HG03175 (cell line): ENCODE data around the gene PSD4.
A peak's percentile ranks its signal among the peaks of the same experiment; 100 is the strongest.

Experiments used
- ATAC-seq: cut with Tn5 transposase; IDR thresholded peaks from one replicate; pipeline ENCODE4 v1.9.1; 2021; ENCODE audit warnings: mild to moderate bottlenecking, moderate library complexity; ENCODE audit not compliant: unreplicated experiment

The PSD4 gene

DNA sequence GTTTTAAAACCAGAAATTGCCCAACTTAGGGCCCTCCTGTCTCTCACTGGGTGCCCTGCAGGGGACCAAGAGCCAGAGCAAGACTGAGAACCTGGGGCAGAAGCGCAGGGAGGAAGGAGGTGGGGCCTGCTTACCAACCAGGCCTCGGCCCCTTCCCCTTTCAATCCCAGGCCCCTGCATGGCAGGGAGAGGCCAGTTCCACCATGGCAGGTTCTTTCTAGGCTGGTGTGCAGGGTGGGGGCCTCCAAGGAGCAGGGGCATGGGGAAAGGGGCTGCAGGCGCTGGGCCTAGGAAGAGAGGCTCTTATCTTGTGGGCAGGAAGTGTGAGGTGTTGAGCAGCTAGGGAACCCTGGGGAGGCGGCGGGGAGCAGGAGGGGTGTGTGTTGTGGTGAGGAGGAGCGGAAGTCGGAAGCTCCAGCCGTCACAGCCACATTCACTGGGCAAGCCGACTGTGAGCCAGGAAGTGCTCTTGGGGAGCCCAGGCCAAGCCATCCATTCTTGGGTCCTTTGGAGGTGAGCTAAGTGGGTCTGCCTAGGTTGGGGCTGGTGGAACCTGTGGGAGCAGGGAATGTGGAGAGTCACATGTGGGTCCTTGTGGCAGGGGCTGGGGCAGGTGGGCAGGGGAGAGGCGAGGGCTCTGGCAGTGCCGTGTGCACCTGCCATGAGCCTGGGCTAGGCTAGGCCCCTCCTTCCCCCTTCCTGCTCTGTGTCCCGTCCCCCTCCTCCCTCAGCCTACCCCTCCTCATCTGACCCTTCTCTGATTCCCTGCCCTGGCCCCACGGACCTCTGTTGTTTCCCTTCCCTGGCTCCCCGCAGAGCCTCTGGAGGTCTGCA is at the start of gene PSD4:
Gene PSD4, plus strand, starts transcription at position 430 of the 834 bp plus-strand sequence. CDS start 8,486 bp downstream, outside the sequence.
- ATAC-seq, result peak; percentile 86

DNA sequence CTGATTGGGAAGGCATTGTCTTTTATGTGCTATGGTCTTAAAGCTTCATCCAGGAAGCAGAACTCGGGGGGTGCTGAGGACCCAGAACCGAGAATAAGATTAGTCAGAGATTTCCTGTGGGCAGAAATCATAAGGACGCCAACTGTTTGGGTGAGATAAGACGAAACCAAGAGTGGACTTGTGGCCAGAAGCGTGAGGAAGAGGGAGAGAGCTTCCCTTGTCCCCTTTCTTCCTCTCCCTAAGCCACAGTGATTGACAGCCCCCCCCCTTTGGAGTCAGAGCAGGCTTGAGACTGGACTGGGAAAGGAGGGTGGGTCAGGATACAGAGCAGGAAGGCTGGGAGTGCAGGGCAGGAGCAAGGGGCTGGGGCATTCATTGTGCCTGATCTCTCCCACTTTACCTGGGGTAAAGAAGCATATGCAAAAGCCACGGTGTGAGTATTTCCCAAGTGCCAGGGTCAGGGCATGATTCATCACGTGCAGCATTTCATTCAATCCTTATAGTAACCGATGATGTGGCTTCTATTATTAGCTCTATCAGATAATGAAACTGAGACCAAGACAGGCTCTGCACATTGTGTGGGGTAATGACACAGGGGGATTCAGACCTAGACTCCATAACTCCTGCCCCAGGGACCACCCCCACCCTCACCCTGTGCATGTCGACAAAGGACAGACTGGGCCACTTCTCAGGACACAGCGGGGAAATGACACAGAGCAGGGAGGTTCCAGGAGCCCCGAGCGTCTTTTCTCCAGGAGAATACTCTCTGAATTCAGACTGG is 49.4 kb upstream of the PSD4 start:
- peak; percentile 67 for ATAC-seq

DNA sequence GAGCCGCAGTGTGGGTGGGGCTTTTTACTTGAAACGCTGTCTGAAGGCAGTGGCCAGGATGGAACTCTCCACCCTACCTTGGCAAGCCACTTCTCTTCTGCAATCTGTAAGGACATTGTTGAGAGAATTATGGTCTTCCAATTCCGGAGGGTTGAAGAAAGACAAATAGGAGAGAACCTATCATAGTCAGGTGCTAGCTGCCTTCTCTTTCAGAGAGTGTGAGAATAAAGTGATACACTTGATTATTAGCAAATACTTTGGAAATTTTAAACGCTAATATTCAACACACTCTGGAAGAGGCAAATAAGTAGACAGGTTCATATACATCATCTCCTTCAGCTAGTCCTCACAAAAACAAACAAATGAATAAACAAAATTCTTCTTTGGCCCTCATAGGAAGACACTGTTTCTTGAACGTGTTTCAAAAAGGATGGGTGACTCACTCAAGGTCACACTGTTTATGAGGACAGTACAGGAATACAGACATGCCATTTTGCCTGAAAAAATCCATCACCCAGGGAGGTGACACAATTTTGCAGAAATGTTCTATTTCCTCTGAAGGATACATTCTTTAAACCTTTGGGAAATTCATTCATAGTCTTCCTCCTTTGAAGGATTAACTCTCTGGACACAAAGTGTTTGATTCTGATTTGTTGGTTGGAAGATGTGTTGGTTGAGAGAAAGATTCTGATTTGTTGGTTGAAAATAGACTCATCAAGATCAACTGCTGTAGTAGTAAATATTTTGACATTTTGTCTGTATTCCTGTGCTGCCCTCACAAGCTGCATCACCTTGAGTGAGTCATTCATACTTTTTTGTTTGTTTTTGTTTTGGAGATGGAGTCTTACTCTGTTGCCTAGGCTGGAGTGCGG is 48.6 kb upstream of the PSD4 start:
- no peak for ATAC-seq

- ATAC-seq, result no peak
Observed at GRCh38 chr2:113126845-113127645, 46.7 kb upstream of the PSD4 start, which contains the start of gene IL1RN. Gene IL1RN (plus strand): TSS chr2:113127598. CDS start chr2:113127625, 27 bp downstream.

DNA sequence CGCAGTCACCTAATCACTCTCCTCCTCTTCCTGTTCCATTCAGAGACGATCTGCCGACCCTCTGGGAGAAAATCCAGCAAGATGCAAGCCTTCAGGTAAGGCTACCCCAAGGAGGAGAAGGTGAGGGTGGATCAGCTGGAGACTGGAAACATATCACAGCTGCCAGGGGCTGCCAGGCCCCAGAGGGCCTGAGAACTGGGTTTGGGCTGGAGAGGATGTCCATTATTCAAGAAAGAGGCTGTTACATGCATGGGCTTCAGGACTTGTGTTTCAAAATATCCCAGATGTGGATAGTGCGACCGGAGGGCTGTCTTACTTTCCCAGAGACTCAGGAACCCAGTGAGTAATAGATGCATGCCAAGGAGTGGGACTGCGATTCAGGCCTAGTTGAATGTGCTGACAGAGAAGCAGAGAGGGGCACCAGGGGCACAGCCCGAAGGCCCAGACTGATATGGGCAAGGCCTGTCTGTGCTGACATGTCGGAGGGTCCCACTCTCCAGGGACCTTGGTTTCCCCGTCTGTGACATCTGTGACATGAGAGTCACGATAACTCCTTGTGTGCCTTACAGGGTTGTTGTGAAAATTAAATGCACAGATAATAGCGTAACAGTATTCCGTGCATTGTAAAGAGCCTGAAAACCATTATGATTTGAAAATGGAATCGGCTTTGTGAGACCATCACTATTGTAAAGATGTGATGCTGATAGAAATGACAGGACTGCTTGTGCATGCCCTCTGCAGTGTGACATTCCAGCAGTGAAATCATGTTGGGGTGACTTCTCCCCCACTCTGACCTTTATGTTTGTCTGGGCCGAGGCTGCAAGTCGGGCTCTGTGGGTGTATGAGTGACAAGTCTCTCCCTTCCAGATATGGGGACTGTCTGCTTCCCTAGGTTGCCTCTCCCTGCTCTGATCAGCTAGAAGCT is 45.9 kb upstream of the PSD4 start:
- ATAC-seq, result no peak

GRCh38 chr2:113129519-113130078 is 44.2 kb upstream of the PSD4 start:
- no peak for ATAC-seq

DNA sequence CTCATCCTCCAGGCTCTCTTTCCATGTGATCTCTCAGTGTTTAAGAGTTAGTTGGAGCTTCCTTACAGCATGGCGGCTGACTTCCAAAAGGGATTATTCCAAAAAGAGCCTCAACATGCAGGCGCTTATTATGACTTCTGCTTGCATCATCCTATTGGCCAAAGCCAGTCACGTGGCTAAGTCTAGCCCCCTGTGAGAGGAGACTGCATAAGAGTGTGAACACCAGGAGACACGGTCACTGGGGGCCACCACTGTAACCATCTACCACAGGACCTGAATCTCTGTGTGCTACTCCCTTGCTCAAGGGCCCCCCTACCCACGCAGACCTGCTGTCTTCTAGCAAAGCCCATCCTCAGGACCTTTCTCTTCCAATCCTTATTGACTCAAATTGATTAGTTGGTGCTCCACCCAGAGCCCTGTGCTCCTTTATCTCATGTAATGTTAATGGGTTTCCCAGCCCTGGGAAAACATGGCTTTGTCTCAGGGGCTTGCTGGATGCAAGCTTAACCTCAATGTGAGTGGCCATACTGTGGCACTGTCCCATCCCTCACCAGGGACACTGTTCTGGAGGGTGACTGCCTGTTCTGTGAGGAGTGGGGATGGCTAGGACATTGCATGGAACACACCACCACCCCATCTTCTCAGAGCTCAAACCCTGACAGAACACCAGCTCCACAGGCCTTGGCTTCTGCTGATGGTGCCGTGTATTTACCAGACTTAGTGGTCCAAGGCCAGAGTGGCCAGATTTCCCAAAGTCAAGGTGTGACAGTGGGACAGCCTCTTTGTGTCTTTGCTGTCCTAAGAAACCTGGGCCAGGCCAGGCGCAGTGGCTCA is 42.2 kb upstream of the PSD4 start:
- ATAC-seq, result no peak

DNA sequence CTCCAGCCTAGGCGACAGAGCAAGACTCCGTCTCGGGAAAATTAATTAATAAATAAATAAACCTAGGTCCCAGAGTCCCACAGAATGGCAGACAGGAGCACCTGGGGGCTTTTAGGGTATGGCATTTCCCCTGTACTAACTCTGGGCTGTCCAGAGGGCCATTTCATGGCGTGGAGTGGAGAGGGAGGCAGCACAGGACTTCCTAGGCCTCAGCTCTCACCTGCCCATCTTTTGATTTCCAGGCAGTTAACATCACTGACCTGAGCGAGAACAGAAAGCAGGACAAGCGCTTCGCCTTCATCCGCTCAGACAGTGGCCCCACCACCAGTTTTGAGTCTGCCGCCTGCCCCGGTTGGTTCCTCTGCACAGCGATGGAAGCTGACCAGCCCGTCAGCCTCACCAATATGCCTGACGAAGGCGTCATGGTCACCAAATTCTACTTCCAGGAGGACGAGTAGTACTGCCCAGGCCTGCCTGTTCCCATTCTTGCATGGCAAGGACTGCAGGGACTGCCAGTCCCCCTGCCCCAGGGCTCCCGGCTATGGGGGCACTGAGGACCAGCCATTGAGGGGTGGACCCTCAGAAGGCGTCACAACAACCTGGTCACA is 41.3 kb upstream of the PSD4 start:
- no peak for ATAC-seq

GRCh38 chr2:113133704-113134598 is 39.8 kb upstream of the PSD4 start:
- no peak for ATAC-seq

GRCh38 chr2:113134717-113135116 is 39.1 kb upstream of the PSD4 start:
- no peak for ATAC-seq

DNA sequence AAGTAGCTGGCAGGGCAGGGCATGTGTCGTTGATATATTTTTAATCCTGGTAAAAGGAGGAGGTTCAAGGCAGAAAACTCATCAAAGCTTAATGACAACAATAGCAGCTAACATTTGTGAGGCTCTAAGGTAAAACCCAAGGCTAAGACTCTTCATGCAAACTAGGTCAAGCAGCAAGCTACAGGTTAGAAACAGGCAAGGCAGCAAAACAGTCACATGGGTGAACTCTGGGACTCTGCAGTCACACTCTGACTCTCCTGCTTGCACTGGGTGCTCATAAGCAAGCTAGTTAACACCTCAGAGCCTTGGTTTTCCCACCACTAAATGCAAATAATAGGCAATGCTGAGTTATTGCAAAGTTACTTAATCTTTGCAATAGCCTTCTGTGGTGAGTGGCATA is 38.5 kb upstream of the PSD4 start:
- ATAC-seq, result peak; percentile 58

DNA sequence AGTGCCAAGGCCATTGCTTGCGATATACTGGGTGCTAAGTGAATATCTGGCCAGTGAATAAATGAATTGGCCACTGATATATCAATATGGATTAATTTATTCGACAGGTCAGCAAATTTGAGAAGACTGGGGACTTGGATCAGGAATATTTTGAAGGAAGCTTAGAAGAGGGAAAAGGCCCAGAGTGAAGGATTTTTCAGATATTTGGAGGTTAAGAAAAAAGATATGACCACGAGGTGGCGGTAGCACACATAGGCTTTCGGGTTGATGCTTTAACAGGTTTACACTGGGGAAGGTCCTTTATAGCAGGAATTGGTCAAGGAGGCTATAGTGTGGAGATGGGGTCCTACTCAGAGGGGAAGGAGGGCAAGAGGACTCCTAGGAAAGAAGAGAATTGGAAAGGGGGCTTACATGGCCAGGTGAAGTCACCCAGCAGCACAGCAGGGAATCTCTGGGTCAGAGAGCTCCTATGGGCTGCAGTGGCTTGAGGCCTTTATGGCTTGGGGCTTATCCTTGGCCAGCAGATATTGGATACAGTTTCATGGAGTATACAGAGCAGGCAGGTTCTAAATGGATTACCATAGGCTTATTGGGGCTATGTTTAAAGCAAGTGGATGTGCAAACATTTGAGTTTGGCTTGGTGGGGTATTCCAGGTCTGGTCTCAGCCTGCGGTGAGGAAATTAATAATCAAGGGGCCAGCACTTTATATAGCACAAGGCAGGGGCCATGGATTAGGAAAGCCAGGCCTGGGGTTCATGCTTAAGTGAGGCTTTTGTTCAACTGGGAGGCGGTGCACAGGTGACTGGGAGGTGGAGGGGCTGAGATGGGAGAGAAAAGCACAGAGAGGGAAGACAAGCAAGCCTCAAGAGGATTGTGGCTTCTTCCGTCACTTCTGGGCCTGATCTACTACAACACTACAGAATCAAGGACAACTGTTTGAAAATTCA is 36.7 kb upstream of the PSD4 start:
- no peak for ATAC-seq

DNA sequence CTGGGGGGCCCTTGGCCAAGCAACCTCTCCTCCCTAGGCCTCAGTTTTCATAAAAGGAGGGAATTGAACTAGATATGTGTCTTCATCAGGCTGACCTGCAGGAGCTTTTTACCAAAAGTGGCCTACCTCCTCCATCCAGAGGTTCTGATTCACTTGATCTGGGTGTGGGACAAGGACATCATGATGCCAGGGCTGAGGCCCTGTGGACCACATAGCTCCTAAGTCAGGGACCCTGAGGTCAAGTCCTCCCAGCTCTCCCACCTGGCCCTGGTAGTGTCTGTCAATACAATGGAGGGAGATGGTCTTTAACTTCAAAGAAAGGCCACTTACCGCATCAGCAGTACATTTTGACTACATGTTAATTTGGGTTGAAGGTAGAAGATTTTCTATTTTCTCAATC is 35.9 kb upstream of the PSD4 start:
- no peak for ATAC-seq

GRCh38 chr2:113138428-113139322 is 35.1 kb upstream of the PSD4 start:
- ATAC-seq, result no peak
